Brain microvascular endothelial cell (primary cell): ENCODE measurements around the gene MAGI1.

Experiments used
- DNase-seq: peaks from one replicate; pipeline ENCODE4 v3.0.0-alpha.2; 2020
- H3K27ac ChIP-seq: fragments of 250-450 bp; sonication (Bioruptor Pico); 2 replicates; pipeline ENCODE4 v1.5.1; 2020; ENCODE audit warnings: mild to moderate bottlenecking, moderate library complexity
- H3K27me3 ChIP-seq: fragments of 250-450 bp; sonication (Bioruptor Pico); replicated peaks from 2 replicates; pipeline ENCODE4 v1.5.1; 2020; ENCODE audit warnings: mild to moderate bottlenecking
- H3K36me3 ChIP-seq: fragments of 250-450 bp; sonication (Bioruptor Pico); replicated peaks from 2 replicates; pipeline ENCODE4 v1.5.1; 2020; ENCODE audit warnings: mild to moderate bottlenecking
- H3K4me3 ChIP-seq: 2 replicates; pipeline ENCODE4 v1.5.1; 2011; ENCODE audit warnings: low read depth, mild to moderate bottlenecking, control low read depth, low read length, moderate library complexity
- CTCF ChIP-seq: IDR thresholded peaks from 2 replicates; pipeline ENCODE4 v1.5.1; 2011; ENCODE audit warnings: low read depth, mild to moderate bottlenecking, moderate library complexity, low read length, control low read depth, inconsistent platforms; ENCODE audit errors: missing control alignments
- in situ Hi-C: cut with HindIII; loops from 2 replicates; pipeline ENCODE4 v1.10.0; 2017; ENCODE audit warnings: low sequenced_read_pairs, low pct_ligation_motif_present

The MAGI1 gene

GRCh38 chr3:66038726-66039589, at the start of gene MAGI1:
Gene MAGI1, minus strand, starts transcription at chr3:66038918. Its CDS starts 610 bp downstream, at chr3:66038308.
- H3K27ac ChIP-seq: peak within 1 kb of the TSS; percentile 80
- in situ Hi-C loops: no loop called here

GRCh38 chr3:66083784-66084213, 45.1 kb upstream of the MAGI1 start:
- Histone ChIP-seq H3K4me3 (no peak overlapping the region), H3K36me3 (no peaks in the 10 kb centered on the region), H3K27ac (no peak overlapping the region), H3K27me3 (no peaks in the 10 kb centered on the region)
- in situ Hi-C loops: no loop called here
- DNase-seq: peak; percentile 1
- TF ChIP-seq CTCF: no peak

More at GRCh38 chr3:66038726-66039589, at the start of gene MAGI1:
- Histone ChIP-seq H3K4me3 (peak within 1 kb of the TSS; percentile 87), H3K27me3 (no peaks in the 10 kb centered on the region), H3K36me3 (no peaks in the 10 kb centered on the region)
- peak; percentile 92 for DNase-seq
- no peak for TF ChIP-seq CTCF

DNA sequence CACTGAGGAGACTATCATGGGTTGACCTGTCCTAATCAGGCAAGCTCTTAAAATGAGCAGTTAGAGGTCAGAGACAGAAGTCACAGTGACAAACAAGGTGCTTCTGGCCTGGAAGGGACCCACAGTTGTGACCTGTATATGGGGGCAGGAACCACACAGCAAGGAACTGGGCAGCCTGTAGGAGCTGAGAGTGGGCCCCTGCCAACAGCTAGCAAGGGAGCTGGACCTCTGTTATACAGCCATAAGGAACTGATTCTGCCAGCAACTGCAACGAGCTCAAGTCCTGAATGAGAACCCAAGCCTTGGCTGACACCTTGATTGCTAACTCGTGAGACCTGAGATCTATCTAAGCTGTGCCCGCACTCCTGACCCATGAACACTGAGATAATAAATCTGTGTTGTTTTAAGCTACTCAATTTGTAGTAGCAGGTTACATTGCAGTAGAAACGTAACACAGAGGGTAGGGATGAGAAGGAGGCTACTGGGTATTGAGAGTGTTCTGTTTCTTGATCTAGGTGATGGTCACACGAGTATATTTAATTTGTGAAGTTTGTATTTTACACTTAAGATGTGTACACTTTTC, 44.5 kb upstream of the MAGI1 start:
- no peaks in the 10 kb centered on the region for H3K27me3 ChIP-seq
- H3K36me3 ChIP-seq: no peaks in the 10 kb centered on the region
- no peak for TF ChIP-seq CTCF
- H3K4me3 ChIP-seq: no peak overlapping the region
- in situ Hi-C loops: no loop called here
- H3K27ac ChIP-seq: no peak overlapping the region
- DNase-seq: no peak

DNA sequence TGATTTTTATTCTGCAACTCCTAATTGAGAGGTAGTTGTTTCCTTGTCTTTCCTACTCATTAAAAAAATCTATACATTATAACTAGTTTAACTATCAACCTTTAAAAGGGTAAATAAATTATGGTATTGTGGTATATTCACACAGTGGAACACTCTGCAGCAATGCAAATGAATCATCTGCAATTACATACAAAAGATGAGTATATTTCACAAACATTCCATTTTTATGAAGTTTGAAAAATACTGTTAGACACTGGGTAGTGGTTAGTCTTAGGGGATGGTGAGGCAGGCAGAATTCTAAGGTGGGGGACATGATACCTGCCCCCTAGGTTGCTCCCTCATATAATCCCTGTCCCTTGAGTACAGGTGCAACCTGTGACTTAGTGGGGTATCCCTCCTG, 44.0 kb upstream of the MAGI1 start:
- TF ChIP-seq CTCF: no peak
- in situ Hi-C loops: no loop called here
- DNase-seq: no peak
- Histone ChIP-seq H3K27ac (no peak overlapping the region), H3K36me3 (no peaks in the 10 kb centered on the region), H3K4me3 (no peak overlapping the region), H3K27me3 (no peaks in the 10 kb centered on the region)

GRCh38 chr3:66080167-66080566, 41.4 kb upstream of the MAGI1 start:
- no peak for TF ChIP-seq CTCF
- in situ Hi-C loops: no loop called here
- H3K4me3 ChIP-seq: no peak overlapping the region
- no peaks in the 10 kb centered on the region for H3K27me3 ChIP-seq
- H3K36me3 ChIP-seq: no peaks in the 10 kb centered on the region
- no peak for DNase-seq
- no peak overlapping the region for H3K27ac ChIP-seq
